ENCODE results near the gene NTM. TPM values are rescaled to one million over a fixed set of nuclear protein-coding genes. Genes with fewer than 3 reads are reported as not detected.

Gene NTM
- total and polyA plus RNA-seq, 9 donors: 0.16 to 8.5 (median 0.55) TPM; not detected in 3

GRCh38 chr11:131857246-131857645, 486.8 kb downstream of the NTM start:
- no peak overlapping the region for H3K27ac ChIP-seq
- no peaks in the 10 kb centered on the region for H3K9me3 ChIP-seq
- H3K4me3 ChIP-seq: no peak overlapping the region
- H3K4me1 ChIP-seq (ENCODE audit: insufficient read depth): no peaks in the 10 kb centered on the region
- intact Hi-C loops (cut with DNase I): no loop called here
- WGBS, 3 donors: 24 to 41% (median 34%) methylated on average over 5 of the region's 5 CpGs
- DNase-seq: no peak
- H3K27me3 ChIP-seq: no peaks in the 10 kb centered on the region
- no peaks in the 10 kb centered on the region for H3K36me3 ChIP-seq
- TF ChIP-seq EP300 (IDR thresholded peaks at IDR 0.05): no peak
- TF ChIP-seq POLR2A (IDR thresholded peaks at IDR 0.05): no peak
- TF ChIP-seq, protein P1, sequence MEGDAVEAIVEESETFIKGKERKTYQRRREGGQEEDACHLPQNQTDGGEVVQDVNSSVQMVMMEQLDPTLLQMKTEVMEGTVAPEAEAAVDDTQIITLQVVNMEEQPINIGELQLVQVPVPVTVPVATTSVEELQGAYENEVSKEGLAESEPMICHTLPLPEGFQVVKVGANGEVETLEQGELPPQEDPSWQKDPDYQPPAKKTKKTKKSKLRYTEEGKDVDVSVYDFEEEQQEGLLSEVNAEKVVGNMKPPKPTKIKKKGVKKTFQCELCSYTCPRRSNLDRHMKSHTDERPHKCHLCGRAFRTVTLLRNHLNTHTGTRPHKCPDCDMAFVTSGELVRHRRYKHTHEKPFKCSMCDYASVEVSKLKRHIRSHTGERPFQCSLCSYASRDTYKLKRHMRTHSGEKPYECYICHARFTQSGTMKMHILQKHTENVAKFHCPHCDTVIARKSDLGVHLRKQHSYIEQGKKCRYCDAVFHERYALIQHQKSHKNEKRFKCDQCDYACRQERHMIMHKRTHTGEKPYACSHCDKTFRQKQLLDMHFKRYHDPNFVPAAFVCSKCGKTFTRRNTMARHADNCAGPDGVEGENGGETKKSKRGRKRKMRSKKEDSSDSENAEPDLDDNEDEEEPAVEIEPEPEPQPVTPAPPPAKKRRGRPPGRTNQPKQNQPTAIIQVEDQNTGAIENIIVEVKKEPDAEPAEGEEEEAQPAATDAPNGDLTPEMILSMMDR (IDR thresholded peaks at IDR 0.05): no peak

- Histone ChIP-seq H3K27ac (no peak overlapping the region), H3K27me3 (no peaks in the 10 kb centered on the region), H3K36me3 (no peaks in the 10 kb centered on the region), H3K4me1 (ENCODE audit: insufficient read depth) (no peaks in the 10 kb centered on the region), H3K4me3 (no peak overlapping the region), H3K9me3 (no peaks in the 10 kb centered on the region)
- intact Hi-C loops (cut with DNase I): no loop called here
- no peak for DNase-seq
- TF ChIP-seq, protein P1 (IDR thresholded peaks at IDR 0.05): no peak
- TF ChIP-seq POLR2A (IDR thresholded peaks at IDR 0.05): no peak
- no peak for TF ChIP-seq EP300 (IDR thresholded peaks at IDR 0.05)
- WGBS, 3 donors: 10 to 19% (median 14%) methylated on average over 11 of the region's 11 CpGs
Measured at GRCh38 chr11:131858505-131858904, 488.1 kb downstream of the NTM start.

GRCh38 chr11:131859538-131860210, 489.3 kb downstream of the NTM start:
- 46 to 51% (median 50%) methylated on average over 8 of the region's 8 CpGs for WGBS, 3 donors

DNA sequence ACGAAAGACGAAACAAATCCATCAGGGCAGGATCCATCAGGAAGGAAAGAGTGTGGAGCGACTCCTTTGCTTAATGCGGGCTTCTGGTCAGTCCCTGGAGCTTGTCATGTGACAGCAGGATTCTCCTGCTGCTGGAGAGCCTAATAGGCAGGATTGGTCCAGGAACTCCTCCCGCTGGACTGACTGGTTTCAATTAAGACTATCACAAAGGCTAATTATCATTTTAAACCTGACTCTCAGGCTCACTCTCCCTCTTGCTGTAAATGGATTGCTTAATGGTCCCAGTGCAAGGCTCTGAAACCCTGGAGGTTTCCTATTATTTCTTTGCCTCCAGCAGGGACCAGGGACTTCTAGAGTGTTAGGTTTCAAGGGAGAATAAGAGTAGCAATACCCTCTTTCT, 493.8 kb downstream of the NTM start:
- WGBS, 3 donors: 80 to 81% (median 80%) methylated on average over 5 of the region's 5 CpGs

More at GRCh38 chr11:131859538-131860210, 489.3 kb downstream of the NTM start:
- no peaks in the 10 kb centered on the region for H3K27me3 ChIP-seq
- H3K4me1 ChIP-seq (ENCODE audit: insufficient read depth): no peaks in the 10 kb centered on the region
- no peak overlapping the region for H3K4me3 ChIP-seq
- no peaks in the 10 kb centered on the region for H3K36me3 ChIP-seq
- no peak overlapping the region for H3K27ac ChIP-seq
- intact Hi-C loops (cut with DNase I): no loop called here
- no peak for DNase-seq
- TF ChIP-seq, protein P1 (IDR thresholded peaks at IDR 0.05): no peak
- no peak for TF ChIP-seq EP300 (IDR thresholded peaks at IDR 0.05)
- no peak for TF ChIP-seq POLR2A (IDR thresholded peaks at IDR 0.05)
- H3K9me3 ChIP-seq: no peaks in the 10 kb centered on the region

More for the DNA sequence above, 493.8 kb downstream of the NTM start:
- Histone ChIP-seq H3K27ac (no peak overlapping the region), H3K9me3 (no peaks in the 10 kb centered on the region), H3K36me3 (no peaks in the 10 kb centered on the region), H3K4me1 (ENCODE audit: insufficient read depth) (no peaks in the 10 kb centered on the region), H3K27me3 (no peaks in the 10 kb centered on the region), H3K4me3 (no peak overlapping the region)
- TF ChIP-seq POLR2A (IDR thresholded peaks at IDR 0.05): no peak
- TF ChIP-seq, protein P1 (IDR thresholded peaks at IDR 0.05): no peak
- no peak for TF ChIP-seq EP300 (IDR thresholded peaks at IDR 0.05)
- intact Hi-C loops (cut with DNase I): no loop called here
- no peak for DNase-seq
